Liver (tissue), 9 donors: ENCODE results near the gene ATXN1. TPM values are rescaled to one million over a fixed set of nuclear protein-coding genes. Genes with fewer than 3 reads are reported as not detected.
A peak's percentile ranks its signal among the peaks of the same experiment; 100 is the strongest.

ENCODE experiments used
- DNase-seq: peaks from one replicate; pipeline ENCODE4 v3.0.0-alpha.2; 2017; ENCODE audit warnings: low spot score
- H3K27ac ChIP-seq, 2 donors: one replicate each; pipeline ENCODE4 v1.7.0; 2013; ENCODE audit warnings: inconsistent platforms in 2 of 2, low read length in 2 of 2, control low read depth in 1 of 2, low read depth in 1 of 2, mild to moderate bottlenecking in 1 of 2
- H3K27me3 ChIP-seq, 4 donors: one replicate each; pipeline versions ENCODE4 v1.6.1 to v1.7.0; 2013; ENCODE audit warnings: low read length in 3 of 4, inconsistent platforms in 1 of 4, mild to moderate bottlenecking in 1 of 4, moderate library complexity in 1 of 4; ENCODE audit not compliant: control insufficient read depth in 4 of 4, insufficient read depth in 4 of 4
- H3K36me3 ChIP-seq, 4 donors: one replicate each; pipeline versions ENCODE4 v1.6.1 to v1.7.0; 2013; ENCODE audit warnings: low read length in 3 of 4, mild to moderate bottlenecking in 3 of 4, low read depth in 1 of 4, moderate library complexity in 1 of 4; ENCODE audit not compliant: control insufficient read depth in 4 of 4, insufficient read depth in 3 of 4
- H3K4me1 ChIP-seq, 4 donors: one replicate each; pipeline versions ENCODE4 v1.6.1 to v1.7.0; 2013; ENCODE audit warnings: low read length in 3 of 4, mild to moderate bottlenecking in 3 of 4, moderate library complexity in 1 of 4; ENCODE audit not compliant: control insufficient read depth in 4 of 4, insufficient read depth in 4 of 4
- H3K4me3 ChIP-seq, 3 donors: one replicate each; pipeline versions ENCODE4 v1.6.1 to v1.7.0; 2013; ENCODE audit warnings: low read length in 3 of 3, control low read depth in 1 of 3, low read depth in 1 of 3, mild to moderate bottlenecking in 1 of 3
- H3K9ac ChIP-seq, 2 donors: one replicate each; pipeline ENCODE4 v1.7.0; 2013; ENCODE audit warnings: low read length in 2 of 2, mild to moderate bottlenecking in 2 of 2, moderate library complexity in 2 of 2, control low read depth in 1 of 2, low read depth in 1 of 2
- H3K9me3 ChIP-seq, 4 donors: one replicate each; pipeline versions ENCODE4 v1.6.1 to v1.7.0; 2013; ENCODE audit warnings: low read length in 3 of 4; ENCODE audit not compliant: control insufficient read depth in 4 of 4
- ATF3 ChIP-seq: IDR thresholded peaks from 2 replicates; pipeline ENCODE4 v1.6.1; 2016; ENCODE audit warnings: antibody characterized with exemption
- EGR1 ChIP-seq, 2 donors: IDR thresholded peaks; 2 replicates each; pipeline ENCODE4 v1.6.1; 2016 to 2018; ENCODE audit warnings: antibody characterized with exemption in 2 of 2, low read depth in 2 of 2
- FOXA1 ChIP-seq: IDR thresholded peaks from 2 replicates; pipeline ENCODE4 v1.6.1; 2016; ENCODE audit warnings: antibody characterized with exemption
- GABPA ChIP-seq, 2 donors: IDR thresholded peaks in 1 of 2; conservative IDR thresholded peaks in 1 of 2; 2 replicates each; pipeline ENCODE4 v1.6.1; 2016; ENCODE audit warnings: antibody characterized with exemption in 2 of 2, mild to moderate bottlenecking in 1 of 2, moderate library complexity in 1 of 2
- HNF4A ChIP-seq, 2 donors: conservative IDR thresholded peaks; 2 replicates each; pipeline ENCODE4 v1.6.1; 2016; ENCODE audit warnings: antibody characterized with exemption in 2 of 2, mild to moderate bottlenecking in 2 of 2
- HNF4G ChIP-seq: IDR thresholded peaks from 2 replicates; pipeline ENCODE4 v1.6.1; 2016; ENCODE audit warnings: antibody characterized with exemption
- JUND ChIP-seq, 2 donors: IDR thresholded peaks; 2 replicates each; pipeline ENCODE4 v1.6.1; 2016; ENCODE audit warnings: antibody characterized with exemption in 2 of 2
- MAX ChIP-seq: IDR thresholded peaks from 2 replicates; pipeline ENCODE4 v1.6.1; 2016; ENCODE audit warnings: antibody characterized with exemption
- RAD21 ChIP-seq, 2 donors: IDR thresholded peaks; 2 replicates each; pipeline ENCODE4 v1.6.1; 2016; ENCODE audit warnings: antibody characterized with exemption in 2 of 2, mild to moderate bottlenecking in 2 of 2
- REST ChIP-seq: IDR thresholded peaks from 2 replicates; pipeline ENCODE4 v1.6.1; 2016; ENCODE audit warnings: antibody characterized with exemption, mild to moderate bottlenecking
- RXRA ChIP-seq, 2 donors: IDR thresholded peaks; 2 replicates each; pipeline ENCODE4 v1.6.1; 2017 to 2018; ENCODE audit warnings: antibody characterized with exemption in 2 of 2, mild to moderate bottlenecking in 1 of 2
- YY1 ChIP-seq: IDR thresholded peaks from 2 replicates; pipeline ENCODE4 v1.6.1; 2016; ENCODE audit warnings: antibody characterized with exemption, mild to moderate bottlenecking
- ZBTB33 ChIP-seq: IDR thresholded peaks from 2 replicates; pipeline ENCODE4 v1.6.1; 2016; ENCODE audit warnings: antibody characterized with exemption
- WGBS: extraction: QIAGEN DNeasy Blood & Tissue Kit; methylation state at CpG from one replicate; pipeline ENCODE4 v1.1.7; 2013; 5-methylcytosine and 5-hydroxymethylcytosine counted together
- polyA plus RNA-seq, 2 donors: library from polyadenylated mRNA; stranded (reverse) in 1 of 2; unstranded in 1 of 2; fragments of 200-250 nt in 1 of 2; fragments of >200 nt in 1 of 2; fragmentation: Nextera tagmentation in 1 of 2; extraction: Ambion mirVana in 1 of 2; gene quantifications; one replicate each; pipeline versions ENCODE4 v1.2.1 to v1.2.3, GENCODE V29; 2013 to 2015
- total RNA-seq, 2 donors: library from RNA; depleted of rRNA; stranded (reverse); fragments of >200 nt; gene quantifications; one replicate each; pipeline ENCODE4 v1.2.3, GENCODE V29; 2014
- donor health status: healthy.
- donor health status: healthy.
- donor health status: healthy.
- donor health status: healthy.
- donor health status: healthy.

ATXN1 gene
- total and polyA plus RNA-seq, 4 donors: 4.3 to 29.7 (median 8.2) TPM

DNA sequence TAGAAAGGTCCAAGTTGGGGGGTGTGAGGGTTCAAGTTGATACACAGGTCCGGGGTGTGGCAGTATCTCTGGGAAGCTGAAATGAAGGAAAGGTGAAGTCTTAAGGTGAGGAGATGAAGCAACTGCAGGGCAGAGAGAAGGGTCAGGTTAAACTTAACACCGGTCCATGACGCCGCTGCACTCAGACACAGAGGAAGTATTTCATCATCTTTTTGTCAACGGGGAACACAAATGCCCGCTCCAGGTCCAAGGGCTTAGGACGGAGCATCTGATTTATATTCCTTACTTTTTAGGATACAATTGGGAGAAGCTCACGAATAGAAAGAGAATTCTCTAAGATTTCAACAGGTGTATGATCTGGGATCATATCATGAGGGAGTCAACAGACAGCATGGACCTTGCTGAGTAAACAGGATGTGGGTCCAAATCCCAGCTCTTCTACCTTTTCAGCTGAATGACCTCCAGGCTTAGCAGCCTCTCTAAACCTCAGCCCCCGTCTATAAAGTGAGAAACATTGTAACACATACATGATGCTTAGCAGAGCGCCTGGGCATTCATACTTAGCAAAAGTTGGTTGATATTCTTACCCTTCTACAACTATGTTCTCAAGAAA, 197.5 kb downstream of the ATXN1 start:
- 63% methylated on average over 10 of the region's 10 CpGs for WGBS
- no peak for DNase-seq
- Histone ChIP-seq H3K4me3 (no peak overlapping the region), H3K27ac (no peak overlapping the region), H3K9ac (no peak overlapping the region), H3K27me3 (no peaks in the 10 kb centered on the region), H3K4me1 (peaks cover 0 to 3% (median 0%) of the 10 kb centered on the region in 4 donors), H3K36me3 (no peaks in the 10 kb centered on the region), H3K9me3 (no peaks in the 10 kb centered on the region)
- TF ChIP-seq HNF4A (conservative IDR thresholded peaks at IDR 0.05) (peak; percentile 41 to 62), GABPA (IDR thresholded peaks at IDR 0.05 in 1 of 2, conservative IDR thresholded peaks at IDR 0.05 in 1 of 2) (no peak), MAX (no peak), RAD21 (IDR thresholded peaks at IDR 0.05) (peak in 1 of 2 donors; percentile 4), FOXA1 (no peak), ATF3 (peak; percentile 55), RXRA (IDR thresholded peaks at IDR 0.05) (peak in 1 of 2 donors; percentile 34), HNF4G (no peak), JUND (IDR thresholded peaks at IDR 0.05) (peak in 1 of 2 donors; percentile 10)

DNA sequence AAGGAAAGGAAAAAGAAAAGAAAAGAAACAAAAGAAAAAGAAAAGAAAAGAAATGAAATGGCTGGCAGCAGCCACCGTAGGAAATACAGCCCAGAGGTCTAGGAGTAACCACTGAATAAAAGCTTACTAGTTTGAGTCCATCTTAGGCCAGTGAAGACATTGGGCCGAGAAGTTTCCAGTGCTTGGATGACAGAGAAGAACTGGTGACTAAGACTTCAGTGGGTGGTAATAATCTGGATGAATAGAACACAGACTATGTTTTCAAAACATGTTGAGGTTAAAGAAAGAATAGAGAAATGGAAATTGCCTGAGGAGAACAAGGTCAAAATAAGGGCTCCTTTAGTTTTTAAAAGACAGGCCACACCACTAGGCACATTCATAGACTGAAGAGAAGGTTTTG, 198.8 kb downstream of the ATXN1 start:
- no peaks in the 10 kb centered on the region for H3K9me3 ChIP-seq
- H3K36me3 ChIP-seq: no peaks in the 10 kb centered on the region
- H3K4me1 ChIP-seq: peaks cover 0 to 3% (median 0%) of the 10 kb centered on the region in 4 donors
- H3K27me3 ChIP-seq: no peaks in the 10 kb centered on the region
- TF ChIP-seq MAX (no peak), RXRA (IDR thresholded peaks at IDR 0.05) (no peak), HNF4G (no peak), ATF3 (no peak), GABPA (IDR thresholded peaks at IDR 0.05 in 1 of 2, conservative IDR thresholded peaks at IDR 0.05 in 1 of 2) (no peak), ZBTB33 (no peak), YY1 (no peak), REST (no peak), EGR1 (IDR thresholded peaks at IDR 0.05; ENCODE audit: low read depth in 2 of 2) (no peak), HNF4A (conservative IDR thresholded peaks at IDR 0.05) (no peak)
- no peak for DNase-seq
- WGBS: 94% methylated on average over 2 of the region's 2 CpGs
- no peak overlapping the region for H3K9ac ChIP-seq
- H3K4me3 ChIP-seq: no peak overlapping the region
- H3K27ac ChIP-seq: no peak overlapping the region
